Islet of Langerhans (tissue), 1 donor: ENCODE measurements around the gene KLHL35.

Experiments
- FAIRE-seq: peaks from one replicate; lab custom pipeline; 2011; peaks lifted over from hg19 to GRCh38; lab: Jason Lieb, UNC

Gene KLHL35

DNA sequence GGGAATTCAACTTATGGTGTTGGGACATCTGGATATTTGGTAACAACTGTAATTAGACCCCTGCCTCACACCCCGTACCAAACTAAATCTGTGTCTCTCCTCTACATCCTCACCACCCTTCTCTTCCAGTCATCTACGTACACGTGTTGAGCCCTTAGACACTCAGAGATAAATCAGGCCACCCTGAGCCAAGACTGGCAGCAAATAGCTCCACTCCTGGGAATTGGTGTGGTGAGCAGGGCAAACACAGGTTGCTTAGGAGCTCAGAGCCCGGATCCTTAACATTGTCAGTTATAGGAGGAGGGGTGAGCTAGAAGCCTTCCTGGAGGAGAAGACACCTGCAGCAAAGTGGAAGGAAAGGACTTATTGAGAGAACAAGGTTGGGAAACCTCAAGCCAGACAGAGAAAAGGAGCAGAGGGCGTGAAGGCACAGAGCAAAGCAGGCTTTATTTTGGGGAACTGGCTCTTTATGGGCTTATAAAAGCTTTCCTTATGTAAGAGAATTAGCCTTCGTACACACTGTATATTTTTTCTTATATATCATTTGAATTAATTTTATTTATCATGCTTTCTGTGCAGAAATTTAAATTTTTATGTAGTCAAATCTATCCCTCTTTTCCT lies 36.9 kb upstream of the KLHL35 start:
- no peak for FAIRE-seq

DNA sequence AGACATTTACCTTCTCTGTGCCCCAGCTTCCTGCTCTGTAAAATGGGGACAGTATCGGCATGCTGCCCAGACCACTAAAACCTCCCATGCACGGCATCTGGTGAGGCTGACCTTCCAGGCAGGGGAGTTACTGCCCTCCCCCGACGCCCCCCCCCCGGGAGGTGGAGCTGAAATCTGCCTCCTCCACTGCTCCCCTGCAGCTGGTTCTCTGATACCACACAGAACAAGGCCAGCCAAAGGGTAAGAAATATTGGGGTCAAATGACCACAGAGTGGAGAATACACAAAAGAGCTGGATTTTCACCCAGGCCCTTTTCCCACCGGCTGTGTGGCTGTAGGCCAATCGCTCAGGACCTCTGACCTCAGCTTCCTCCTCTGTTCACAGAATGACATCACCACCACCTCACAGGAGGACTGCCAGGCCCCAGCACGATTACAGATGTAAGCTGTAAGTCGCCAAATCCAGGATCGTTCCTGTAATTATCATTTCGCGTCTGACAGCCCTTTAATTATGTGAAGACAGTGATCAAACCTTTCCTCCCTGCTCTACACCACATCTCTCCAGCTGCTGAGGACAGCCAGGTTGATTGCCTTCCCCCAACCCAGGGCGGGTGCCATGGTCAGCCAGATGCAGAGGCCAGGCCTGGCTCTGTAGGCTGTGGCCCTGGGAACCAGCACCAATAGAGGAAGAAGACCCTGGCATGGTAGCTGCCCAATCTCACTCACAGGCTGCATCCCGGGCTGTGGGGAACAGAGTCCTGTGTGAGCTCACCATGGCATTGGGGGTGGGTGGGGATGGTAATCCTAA lies 35.7 kb upstream of the KLHL35 start:
- FAIRE-seq: no peak

DNA sequence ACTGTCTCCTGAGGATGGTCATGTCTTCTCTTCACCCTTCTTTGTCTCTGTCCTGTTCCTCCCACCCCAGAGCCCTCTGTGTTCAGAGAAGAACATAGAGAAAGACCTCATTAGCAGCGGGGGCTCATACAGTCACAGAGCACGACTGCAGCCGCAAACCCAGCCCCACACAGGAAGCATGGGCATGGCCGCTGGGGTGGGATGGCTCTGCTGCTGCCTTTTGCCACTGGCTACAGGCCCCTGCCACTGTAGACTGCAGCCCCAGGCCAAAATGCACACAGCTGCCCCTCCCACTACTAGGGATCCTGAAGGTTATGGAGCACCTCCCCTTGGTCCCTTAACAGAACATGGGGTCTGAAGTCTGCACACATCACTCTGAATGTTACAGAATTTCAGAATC lies 34.9 kb upstream of the KLHL35 start:
- FAIRE-seq: no peak

DNA sequence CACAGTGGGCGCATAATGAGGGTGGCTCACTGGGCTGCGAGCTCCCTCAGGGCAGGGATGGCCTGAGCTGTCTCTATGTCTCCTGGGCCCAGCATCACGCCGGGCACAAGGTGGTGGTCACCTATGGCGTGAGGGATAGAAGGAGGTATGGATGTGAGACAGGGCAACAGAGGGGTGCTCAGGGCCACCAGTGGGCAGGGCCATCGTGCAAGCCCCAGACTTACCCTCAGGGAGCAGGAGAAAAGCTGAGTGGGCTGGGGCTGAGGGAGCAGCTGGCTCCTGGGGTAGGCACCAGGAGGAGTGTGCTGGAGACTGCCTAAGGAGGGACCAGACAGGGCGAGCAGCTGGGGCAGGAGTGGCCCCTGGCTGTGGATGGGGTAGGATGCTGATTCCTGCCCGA lies 34.3 kb upstream of the KLHL35 start:
- FAIRE-seq: no peak

DNA sequence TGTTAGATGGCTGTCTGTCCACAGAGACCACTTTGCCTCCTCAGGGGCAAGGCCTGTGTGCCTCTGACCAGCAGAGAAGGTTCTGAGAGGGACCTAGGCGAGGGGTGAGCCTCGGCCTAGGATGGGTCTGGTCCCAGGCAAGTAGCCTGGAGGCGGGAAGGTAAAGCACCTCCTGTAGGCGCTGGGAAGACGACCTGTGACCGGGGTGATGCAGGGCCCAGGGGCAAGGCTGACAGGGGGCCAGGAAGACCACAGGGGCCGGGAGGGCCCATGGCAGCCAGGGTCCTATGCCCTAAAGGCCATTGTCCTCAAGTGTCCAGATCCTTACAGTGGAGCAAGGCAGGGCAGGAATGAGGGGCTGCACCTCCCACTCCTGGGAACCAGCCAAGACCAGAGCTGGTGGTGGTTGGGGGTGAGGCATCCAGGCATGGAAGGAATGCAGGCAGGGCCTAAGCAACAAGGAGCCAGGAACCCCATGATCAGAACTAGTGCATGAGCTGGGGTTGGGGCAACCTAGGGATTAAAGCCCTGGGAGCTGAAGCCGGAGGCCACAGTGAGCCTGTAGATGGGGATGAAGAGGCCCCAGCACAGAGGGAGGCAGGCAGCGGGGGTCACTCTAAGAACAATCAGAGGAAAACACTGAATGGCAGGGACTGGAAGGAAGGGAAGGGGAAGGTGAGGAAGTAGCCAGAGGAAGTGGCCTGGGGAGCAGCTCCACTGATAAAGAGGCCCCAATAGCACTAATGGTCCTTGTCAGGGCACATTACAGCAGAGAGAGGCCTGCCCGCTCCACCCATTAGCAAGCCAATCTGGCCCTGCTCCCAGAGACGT lies 32.9 kb upstream of the KLHL35 start:
- FAIRE-seq: no peak

DNA sequence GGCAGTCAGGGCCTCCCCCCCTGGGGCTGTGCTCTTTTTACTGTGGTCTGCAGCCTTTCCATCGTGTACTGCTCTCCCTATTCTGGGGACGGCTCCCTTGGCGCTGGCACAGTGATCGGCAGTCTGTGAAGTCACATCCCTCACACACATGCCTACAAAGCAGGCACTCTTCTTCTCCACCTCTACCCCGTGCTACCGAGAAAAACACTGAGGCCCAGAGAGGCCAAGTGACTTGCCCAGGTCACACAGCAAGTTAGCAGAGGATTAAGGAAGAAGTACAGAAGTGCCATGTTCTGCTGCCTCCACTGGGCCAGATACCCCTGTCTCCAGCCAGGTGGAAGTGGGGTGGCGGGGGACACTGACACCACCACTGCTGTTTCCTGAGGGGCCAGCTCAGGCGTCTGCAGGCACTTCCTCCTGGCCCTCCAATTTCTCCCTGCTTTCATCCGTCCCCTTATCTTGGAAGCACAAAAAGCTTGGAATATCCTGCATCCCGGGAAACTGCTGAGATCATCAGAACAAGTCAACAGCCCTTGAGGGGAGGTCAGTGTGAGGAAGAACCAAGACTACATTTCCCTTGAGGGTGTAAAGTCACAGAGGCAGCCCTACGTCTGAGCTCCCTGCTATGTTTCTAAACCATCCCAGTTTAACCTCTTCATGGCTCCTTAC lies 30.2 kb upstream of the KLHL35 start:
- FAIRE-seq: no peak

DNA sequence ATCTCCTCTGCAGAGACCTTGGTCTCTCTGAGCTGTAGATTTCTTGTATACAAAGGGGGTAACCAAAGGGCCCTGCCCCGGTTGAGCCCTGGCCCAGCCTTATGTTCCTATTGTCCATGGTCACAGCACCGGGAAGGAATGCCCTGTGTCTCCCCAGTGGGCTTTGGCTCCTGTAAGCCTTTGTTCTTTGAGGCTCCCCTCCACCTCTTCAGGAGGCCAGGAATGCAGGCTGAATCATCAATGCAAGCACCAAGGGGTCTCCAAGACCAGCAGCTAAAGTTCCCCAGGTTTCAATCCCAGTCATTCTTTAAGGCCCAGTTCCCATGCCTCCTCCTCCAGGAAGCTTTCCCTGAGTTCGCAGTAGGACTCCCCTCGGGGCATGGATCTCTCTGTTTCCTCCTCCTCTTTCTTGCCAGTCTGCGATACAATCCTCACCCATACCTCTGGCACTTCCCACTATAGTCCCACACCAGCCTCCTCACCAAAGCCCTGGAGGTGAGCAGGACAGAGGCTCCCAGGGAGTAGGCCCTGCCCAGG lies 29.2 kb upstream of the KLHL35 start:
- FAIRE-seq: no peak

DNA sequence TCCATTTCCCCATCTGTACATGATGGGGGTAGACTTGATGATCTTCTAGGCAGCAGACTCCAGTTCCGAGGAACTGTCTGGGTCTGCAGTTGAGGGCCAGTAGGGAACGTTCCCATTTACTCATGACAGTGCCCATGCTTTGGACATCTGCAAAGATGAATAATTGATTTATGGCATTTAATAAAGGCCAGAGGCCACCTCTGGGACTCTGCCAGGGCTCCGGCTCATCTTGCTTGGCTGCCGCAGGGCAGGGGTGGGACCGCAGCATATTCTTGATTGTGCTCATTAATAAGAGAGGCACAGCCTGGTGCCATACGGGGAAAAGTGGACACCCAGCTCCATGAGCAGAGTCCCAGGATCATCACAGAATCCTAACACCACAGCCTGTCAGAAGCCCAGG lies 28.1 kb upstream of the KLHL35 start:
- no peak for FAIRE-seq

DNA sequence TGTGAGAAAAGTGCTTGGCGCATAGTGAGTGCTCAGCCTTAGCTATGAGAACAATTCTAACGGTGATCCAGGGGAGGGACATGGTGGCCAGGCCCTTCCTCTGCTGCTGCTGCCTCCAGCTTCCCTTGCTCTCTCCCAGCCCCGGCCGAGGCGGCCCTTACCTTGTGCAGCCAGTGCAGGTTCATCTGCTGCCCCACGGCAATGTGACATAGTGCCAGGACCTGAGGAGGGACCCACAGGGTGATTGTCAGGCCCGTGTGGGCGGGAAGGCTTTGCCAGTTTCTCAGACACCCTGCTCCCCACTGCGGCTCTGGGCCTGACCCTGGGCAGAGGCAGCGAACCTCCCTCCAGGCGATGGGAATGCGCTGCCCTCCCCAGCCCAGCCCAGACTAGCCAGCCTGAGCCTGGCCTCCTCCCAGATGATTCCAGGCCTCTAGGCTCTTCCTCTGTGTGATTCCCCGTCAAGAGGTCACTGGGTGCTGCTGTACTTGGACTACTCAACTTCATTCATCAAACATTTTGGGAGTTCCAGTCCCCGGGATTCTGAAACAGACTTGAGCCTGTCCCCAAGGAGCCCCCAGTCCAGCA lies 23.7 kb upstream of the KLHL35 start:
- no peak for FAIRE-seq

DNA sequence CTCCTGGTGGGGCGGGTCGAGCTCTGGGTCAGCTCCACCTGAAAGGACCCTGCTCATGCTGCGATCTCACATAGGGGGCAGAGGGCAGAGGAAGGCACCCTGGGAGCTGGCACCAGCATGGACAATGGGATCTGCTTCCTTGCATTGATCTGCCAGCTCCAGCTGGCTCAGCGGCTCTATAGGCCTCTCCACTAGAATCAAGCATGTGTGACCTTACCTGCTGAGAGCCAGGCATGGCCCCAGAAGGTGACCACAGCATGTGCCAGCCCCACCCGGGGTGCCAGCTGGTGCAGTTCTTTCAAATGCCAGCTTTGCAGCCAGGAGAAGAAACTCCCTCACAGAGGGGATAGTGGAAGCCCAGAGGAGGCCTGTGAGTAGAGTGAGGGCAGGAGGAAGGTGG lies 22.0 kb upstream of the KLHL35 start:
- FAIRE-seq: no peak

DNA sequence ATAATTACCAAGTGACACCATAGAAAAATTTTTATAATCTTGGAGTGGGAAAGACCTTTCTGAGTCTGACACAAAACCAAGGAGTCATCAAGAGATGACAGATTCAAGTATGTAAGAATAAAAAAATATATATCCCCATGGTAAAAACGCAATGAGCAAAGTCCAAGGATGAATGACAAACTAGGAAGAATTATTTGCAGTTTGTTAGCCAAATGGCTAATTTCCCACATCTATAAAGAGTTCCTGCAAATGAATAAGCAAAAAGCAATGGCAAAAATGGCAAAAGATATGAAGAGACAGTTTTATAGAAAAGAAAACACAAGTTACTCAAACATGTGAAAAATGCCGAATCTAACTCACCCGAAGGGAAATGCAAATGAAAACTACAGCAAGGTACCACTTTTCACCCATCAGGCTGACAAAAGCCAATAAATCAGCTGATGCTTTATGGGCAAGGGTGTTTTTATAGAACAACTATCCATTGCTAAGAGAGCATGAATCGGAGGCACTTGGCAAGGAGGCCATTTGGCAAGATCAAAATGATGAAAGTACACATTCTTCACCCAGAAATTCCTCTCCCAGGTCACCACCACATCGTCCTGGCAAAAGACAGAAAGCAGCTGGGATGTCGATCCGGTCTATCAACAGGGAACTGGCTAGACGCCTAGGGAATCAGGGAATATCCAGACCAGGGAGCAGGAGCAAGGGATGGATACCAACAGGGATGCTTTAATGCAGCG lies 21.1 kb upstream of the KLHL35 start:
- no peak for FAIRE-seq

DNA sequence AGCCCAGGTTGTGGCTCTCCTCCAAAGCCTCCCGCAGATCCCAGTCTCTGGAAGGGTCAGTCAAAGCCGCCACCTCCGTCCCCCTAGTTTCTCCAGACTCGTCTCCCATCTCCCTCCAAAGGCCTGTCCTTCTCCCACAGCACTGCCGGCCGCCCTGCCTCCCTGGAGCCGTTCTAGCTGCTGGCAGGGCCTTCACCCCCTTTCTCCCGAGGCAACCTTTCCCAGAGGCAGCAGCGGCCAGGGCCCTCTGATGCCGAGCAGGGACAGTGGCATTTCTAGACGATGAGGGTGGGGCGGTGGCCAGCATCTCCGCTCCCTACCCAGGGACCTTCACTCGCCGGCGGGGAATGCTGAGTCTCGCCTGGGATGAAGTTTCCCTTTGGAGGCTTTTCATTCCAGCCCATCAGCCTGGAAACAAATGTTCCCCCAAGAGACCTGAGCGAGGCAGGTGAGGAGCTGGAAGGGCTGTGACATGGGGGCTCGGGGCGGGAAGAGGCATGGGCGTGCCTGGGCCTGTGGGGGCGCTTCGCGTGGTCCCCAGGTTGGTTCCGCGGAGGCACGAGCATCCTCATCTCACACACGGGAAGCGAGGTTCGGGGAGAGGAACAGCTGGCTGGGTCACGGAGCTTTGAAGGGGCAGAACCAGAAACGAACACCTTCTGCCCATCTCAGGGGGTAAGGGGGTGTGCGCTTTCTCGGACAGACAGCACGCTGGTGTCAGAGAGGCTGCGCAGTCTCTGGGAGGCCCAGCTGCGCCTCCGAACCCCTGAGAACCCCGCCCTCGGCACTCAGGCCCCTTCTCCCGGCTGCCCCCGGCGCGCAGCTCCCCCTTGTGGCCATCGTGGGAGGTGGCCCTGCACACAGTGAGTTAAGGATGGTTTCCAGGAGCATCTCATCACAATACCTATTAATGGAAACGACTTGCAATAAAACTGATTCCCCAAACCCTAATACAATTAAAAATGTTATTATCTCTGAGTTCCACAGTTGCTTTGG lies 18.1 kb upstream of the KLHL35 start:
- FAIRE-seq: no peak

DNA sequence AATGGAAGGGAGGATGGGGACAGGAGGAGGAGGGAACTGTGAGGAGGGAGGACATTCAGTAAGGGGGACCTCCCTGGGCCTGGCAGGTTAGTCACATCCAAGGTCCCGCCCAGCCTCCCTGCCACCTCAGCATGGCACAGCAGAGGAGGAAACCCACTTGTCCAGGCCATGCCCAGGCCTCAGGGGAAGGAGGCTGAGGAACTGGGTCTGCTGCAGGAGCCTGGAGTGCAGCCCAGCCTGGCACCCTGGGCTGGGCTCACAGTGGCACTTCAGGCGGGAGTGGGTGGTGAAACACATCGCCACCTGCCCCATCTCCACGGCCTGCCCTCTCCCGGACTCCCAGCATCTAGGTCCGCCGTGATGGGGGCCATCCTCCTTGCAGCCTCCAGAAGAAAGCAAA lies 17.2 kb upstream of the KLHL35 start:
- FAIRE-seq: no peak

DNA sequence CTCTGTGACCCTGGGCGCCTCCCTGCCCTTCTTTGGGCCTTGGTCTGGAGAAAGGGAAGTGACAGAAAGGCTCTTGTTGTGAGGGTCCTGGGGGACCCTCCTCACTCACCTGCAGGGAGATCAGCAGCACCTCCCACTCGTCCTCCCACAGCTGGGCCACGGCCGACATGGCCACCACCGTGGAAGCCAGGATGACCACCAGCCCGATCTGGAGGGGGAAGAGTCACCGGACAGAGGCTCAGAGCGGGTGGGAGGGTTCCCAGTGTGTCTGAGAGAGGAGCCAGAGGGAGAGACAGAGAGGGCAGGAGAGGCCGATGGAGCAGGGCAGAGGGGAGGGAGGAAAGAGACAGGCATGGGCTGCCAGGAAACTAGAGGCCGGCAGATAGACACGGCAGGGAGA lies 16.8 kb upstream of the KLHL35 start:
- no peak for FAIRE-seq

DNA sequence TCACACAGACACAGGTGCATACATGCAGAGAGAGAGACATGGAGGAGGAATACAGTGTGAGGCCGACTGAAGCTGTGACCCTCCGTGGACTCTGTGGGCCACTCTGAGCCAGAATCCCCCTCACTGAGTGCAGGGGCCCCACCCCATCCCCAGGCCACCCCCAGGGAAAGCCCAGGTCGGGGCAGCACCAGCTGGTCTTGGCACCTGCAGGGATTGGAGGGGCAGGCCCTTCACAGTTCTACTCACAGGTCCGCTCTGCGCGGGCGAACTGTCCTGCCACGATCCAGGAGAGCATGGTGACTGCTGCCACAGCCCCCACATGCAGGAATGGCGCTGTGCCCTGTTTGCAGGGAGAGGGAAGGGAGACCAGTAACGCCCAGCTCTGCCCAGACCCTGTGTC lies 16.3 kb upstream of the KLHL35 start:
- FAIRE-seq: no peak

DNA sequence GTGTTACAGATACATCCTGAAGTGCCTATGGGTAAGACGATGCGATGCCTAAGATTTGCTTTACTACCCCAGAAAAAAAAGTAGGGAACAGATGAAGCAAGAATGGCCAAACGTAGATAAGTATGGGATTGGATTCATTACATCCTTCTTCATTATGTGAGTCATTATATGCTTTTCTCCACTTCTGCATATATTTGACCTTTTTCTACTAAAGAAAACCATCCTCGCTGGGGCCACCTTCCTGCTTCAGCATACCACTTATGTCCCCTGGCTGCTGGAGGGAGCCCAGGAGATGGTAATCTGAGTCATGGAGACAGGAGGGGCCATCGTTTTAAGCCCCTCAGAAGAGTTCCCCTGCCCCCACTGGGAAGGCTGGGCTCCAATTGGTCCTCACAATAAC lies 14.4 kb upstream of the KLHL35 start:
- no peak for FAIRE-seq

DNA sequence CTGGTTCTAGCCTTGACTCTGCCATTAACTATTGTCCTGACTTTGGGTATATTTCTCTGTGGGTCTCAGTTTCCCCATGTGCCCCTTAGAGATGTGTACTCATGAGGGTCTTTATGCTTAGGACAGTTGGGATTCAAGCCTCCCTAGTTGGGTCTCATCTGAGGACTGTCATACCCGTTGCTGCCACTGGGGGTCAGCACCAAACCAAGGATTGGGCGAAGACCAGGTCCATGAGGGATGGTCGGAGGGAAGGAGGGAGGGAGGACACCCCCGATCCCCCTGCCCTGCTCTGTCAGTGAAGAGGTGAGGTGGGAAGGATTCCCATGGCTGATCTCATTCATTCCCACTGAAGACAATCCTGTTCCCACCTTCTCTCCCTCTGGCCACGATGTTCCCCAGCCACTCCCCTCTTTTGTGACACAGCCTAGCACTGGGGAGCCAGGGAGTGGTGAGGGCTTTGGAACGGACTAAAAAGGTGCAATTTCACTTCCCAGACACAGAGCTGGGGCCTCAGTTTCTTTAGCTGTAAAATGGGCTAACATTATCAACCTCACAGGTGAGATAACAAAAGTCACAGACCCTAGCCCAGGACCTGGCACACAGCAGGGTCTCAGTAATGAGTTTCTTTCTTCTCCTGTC lies 12.4 kb upstream of the KLHL35 start:
- FAIRE-seq: peak; percentile 38

DNA sequence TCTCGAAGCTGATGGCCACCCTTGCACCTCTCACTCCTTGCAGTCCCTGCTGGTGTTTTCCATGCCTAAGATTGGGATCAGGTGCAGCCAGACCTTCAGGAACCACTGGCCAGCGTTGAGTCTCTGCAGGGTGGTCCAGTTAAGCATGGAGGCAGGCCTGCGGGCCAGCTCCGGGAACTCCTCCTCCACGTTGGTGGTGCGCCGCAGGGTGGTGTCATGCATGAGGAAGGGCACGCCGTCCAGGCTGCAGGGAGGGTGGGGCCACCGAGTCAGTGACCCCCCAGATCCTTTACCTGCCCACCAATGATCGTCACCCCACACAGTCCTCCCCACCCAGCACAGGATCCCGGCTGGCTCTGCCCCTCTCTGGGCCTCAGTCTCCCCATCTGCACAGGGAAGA lies 10.0 kb upstream of the KLHL35 start:
- no peak for FAIRE-seq

DNA sequence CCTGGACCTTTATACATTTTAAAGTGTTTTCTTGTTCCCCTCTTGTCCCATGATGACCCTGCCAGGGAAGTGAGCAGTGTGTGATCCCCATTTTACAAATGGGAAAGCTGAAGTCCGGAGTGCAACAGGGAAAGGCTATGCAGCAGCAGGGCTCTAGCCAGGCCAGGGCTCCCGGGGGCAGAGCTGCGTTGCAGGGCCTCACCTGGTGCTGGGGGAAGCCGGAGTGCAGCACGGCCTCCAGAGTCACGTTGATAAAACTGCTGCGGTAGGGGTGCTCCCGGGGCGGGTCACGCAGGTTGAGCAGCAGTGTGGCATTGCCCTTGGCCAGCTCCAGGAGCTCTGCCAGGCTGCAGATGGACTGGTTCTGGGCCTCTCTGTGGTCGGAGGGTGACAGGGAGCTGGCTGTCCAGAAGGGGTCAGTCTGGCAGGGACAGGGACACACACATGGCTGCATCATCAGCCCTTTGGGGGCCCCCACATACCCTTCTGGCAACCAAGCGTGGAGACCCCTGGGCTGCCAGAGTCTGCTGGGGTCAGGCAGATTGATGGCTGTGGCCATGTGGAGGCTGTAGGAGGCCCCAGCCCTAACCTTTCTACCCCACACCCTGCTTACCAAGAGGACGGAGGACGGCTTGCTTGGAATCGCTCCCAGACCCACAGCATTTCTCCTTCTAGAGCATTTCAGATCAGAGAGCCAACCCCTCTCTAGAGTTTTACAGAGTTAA lies 9.3 kb upstream of the KLHL35 start:
- FAIRE-seq: no peak
